HepG2 (cell line): ENCODE data around the gene BICDL2. TPM values are rescaled to one million over a fixed set of nuclear protein-coding genes. Genes with fewer than 3 reads are reported as not detected.
A peak's percentile ranks its signal among the peaks of the same experiment; 100 is the strongest.

Experiments
- CREB1 ChIP-seq, 2 experiments: fragments of 450-650 bp in 1 of 2; IDR thresholded peaks; 2 replicates each; pipeline ENCODE4 v1.6.1; 2016 to 2017; ENCODE audit warnings: control low read depth in 1 of 2, mild to moderate bottlenecking in 1 of 2, missing compliant biosample characterization in 1 of 2, missing genetic modification characterization in 1 of 2
- FOSL1 ChIP-seq: sonication (generic); formaldehyde crosslinking; IDR thresholded peaks from 2 replicates; pipeline ENCODE4 v1.9.0; 2021; ENCODE audit warnings: missing genetic modification reagents, borderline replicate concordance
- GZF1 ChIP-seq: sonication (generic); formaldehyde crosslinking; IDR thresholded peaks from 2 replicates; pipeline ENCODE4 v1.5.1; 2020; ENCODE audit warnings: mild to moderate bottlenecking, missing genetic modification reagents
- HMGA1 ChIP-seq: sonication (generic); formaldehyde crosslinking; conservative IDR thresholded peaks from 2 replicates; pipeline ENCODE4 v1.4.0; 2020; ENCODE audit warnings: missing genetic modification reagents
- HOMEZ ChIP-seq: IDR thresholded peaks from 2 replicates; pipeline ENCODE4 v1.6.1; 2016; ENCODE audit warnings: low read depth
- KLF9 ChIP-seq: IDR thresholded peaks from 2 replicates; pipeline ENCODE4 v1.6.1; 2016; ENCODE audit warnings: low read depth
- MYPOP ChIP-seq: sonication (generic); formaldehyde crosslinking; IDR thresholded peaks from 2 replicates; pipeline ENCODE4 v1.8.1; 2023; ENCODE audit warnings: mild to moderate bottlenecking, moderate library complexity, missing genetic modification reagents
- NCOR1 ChIP-seq: fragments of 200-600 bp; sonication (generic); IDR thresholded peaks from 2 replicates; pipeline ENCODE4 v1.7.0; 2017; ENCODE audit warnings: antibody characterized with exemption, low read length, borderline replicate concordance
- PAXIP1 ChIP-seq: sonication (generic); formaldehyde crosslinking; conservative IDR thresholded peaks from 2 replicates; pipeline ENCODE4 v1.4.0; 2020; ENCODE audit warnings: mild to moderate bottlenecking, missing genetic modification reagents, moderate library complexity
- RCOR2 ChIP-seq: IDR thresholded peaks from 2 replicates; pipeline ENCODE4 v1.6.1; 2016; ENCODE audit warnings: missing biosample characterization, missing genetic modification reagents
- SCMH1 ChIP-seq: sonication (generic); formaldehyde crosslinking; IDR thresholded peaks from 2 replicates; pipeline ENCODE4 v1.9.0; 2021; ENCODE audit warnings: missing genetic modification reagents, mild to moderate bottlenecking, borderline replicate concordance
- SMARCE1 ChIP-seq: fragments of 450-650 bp; IDR thresholded peaks from 2 replicates; pipeline ENCODE4 v1.6.1; 2017; ENCODE audit warnings: borderline replicate concordance
- ZBTB7B ChIP-seq: sonication (generic); formaldehyde crosslinking; IDR thresholded peaks from 2 replicates; pipeline ENCODE4 v1.4.0; 2020; ENCODE audit warnings: missing genetic modification reagents
- ZNF18 ChIP-seq: sonication (generic); formaldehyde crosslinking; IDR thresholded peaks from 2 replicates; pipeline ENCODE4 v1.8.0; 2022; ENCODE audit warnings: mild to moderate bottlenecking, missing genetic modification reagents; ENCODE audit not compliant: insufficient replicate concordance
- ZNF180 ChIP-seq: sonication (generic); formaldehyde crosslinking; IDR thresholded peaks from 2 replicates; pipeline ENCODE4 v1.4.0; 2020; ENCODE audit warnings: low read depth, missing genetic modification reagents, borderline replicate concordance
- ZNF280D ChIP-seq: sonication (generic); formaldehyde crosslinking; IDR thresholded peaks from 2 replicates; pipeline ENCODE4 v1.5.1; 2020; ENCODE audit warnings: mild to moderate bottlenecking, missing genetic modification reagents
- ZNF33A ChIP-seq: sonication (generic); formaldehyde crosslinking; IDR thresholded peaks from 2 replicates; pipeline ENCODE4 v1.5.1; 2020; ENCODE audit warnings: missing genetic modification reagents, mild to moderate bottlenecking, moderate library complexity, borderline replicate concordance
- polyA plus RNA-seq, 8 experiments: library from polyadenylated mRNA; depleted of rRNA in 3 of 8; stranded (reverse) in 7 of 8; unstranded in 1 of 8; fragments of >200 nt; fragmentation: Illumina TruSeq in 4 of 8; extraction: Trizol in 4 of 8; gene quantifications; 2 replicates each; pipeline versions ENCODE4 v1.2.1 to v1.2.3, GENCODE V29; 2011 to 2016; ENCODE audit warnings: low read depth in 4 of 8, missing spikeins in 1 of 8, mixed read lengths in 1 of 8; ENCODE audit not compliant: insufficient read depth in 1 of 8
- total RNA-seq, 5 experiments: library from RNA; depleted of rRNA; stranded (reverse); fragments of >200 nt; fragmentation: Illumina TruSeq; extraction: Trizol; gene quantifications; 2 replicates each; pipeline ENCODE4 v1.2.3, GENCODE V29; 2016; ENCODE audit warnings: low read depth in 1 of 5

BICDL2 gene
- total and polyA plus RNA-seq, 2 of the 13 experiments (the other 11 are each of a cell fraction or from before 2014, with no cell fraction given): 0.12 TPM; not detected in 1

- TF ChIP-seq PAXIP1 (peak; percentile 48), FOSL1 (CRISPR knock-in tag) (no peak), KLF9 (peak; percentile 28; the same call in 1 of the 2 replicates), SCMH1 (CRISPR knock-in tag) (no peak), ZNF18 (CRISPR knock-in tag) (peak; percentile 75), MYPOP (CRISPR knock-in tag) (0 out of 2 replicates have a peak, but pooled peaks have one; percentile 56), ZNF33A (no peak), RCOR2 (CRISPR knock-in tag) (peak; percentile 66; the same call in 1 of the 2 replicates), NCOR1 (peak; percentile 25; the same call in 1 of the 2 replicates), SMARCE1 (no peak), ZNF280D (CRISPR knock-in tag) (peak; percentile 94), HMGA1 (CRISPR knock-in tag) (no peak), ZBTB7B (peak; percentile 75), GZF1 (CRISPR knock-in tag) (0 out of 2 replicates have a peak, but pooled peaks have one; percentile 41), CREB1 (IDR thresholded peaks at IDR 0.05) (no peak), CREB1 (CRISPR knock-in tag; IDR thresholded peaks at IDR 0.05) (peak; percentile 60; the same call in 1 of the 2 replicates), HOMEZ (CRISPR knock-in tag) (no peak), ZNF180 (no peak)
These were observed 55.4 kb downstream of the BICDL2 start (continued) for GRCh38 chr16:2981177-2981898.
